Activated CD8-positive, alpha-beta memory T cell treated with anti-CD3 and anti-CD28 coated beads, Interleukin-2, amount 50 U/mL, for 1 hour (primary cell): ENCODE results near the gene WEE1.
"Not testable (repeated sequence)": the region's sequence is repeated elsewhere in the genome, so short reads cannot be mapped to it uniquely, and the experiment has no call there.

ENCODE experiments used
- DNase-seq: peaks from one replicate; pipeline ENCODE4 v3.0.0-alpha.2; 2020; ENCODE audit errors: extremely low read depth

Gene WEE1

DNA sequence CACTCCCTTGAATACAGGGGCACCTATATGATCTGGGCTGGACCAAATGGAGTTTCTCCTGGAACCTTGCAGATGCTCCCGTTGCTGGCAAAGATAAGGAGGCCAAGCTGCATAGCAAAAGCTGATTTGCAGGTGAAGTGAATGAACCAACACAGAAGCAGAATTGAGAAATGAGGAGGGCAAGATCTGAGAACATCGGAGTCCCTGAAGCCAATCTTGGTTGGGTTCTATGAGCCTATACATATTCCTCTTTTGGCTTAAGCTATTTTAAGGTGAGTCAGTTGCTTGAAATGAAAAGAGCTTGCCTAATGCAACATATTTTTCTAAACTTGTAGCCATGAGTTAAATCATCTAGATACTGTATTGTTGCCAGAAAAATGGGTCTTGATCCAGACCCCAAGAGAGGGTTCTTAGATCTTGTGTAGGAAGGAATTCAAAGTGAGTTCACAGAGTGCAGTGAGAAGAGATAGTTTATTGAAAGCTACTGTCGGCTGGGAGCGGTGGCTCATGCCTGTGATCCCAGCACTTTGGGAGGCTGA is 23.5 kb downstream of the WEE1 start:
- DNase-seq, result no peak

DNA sequence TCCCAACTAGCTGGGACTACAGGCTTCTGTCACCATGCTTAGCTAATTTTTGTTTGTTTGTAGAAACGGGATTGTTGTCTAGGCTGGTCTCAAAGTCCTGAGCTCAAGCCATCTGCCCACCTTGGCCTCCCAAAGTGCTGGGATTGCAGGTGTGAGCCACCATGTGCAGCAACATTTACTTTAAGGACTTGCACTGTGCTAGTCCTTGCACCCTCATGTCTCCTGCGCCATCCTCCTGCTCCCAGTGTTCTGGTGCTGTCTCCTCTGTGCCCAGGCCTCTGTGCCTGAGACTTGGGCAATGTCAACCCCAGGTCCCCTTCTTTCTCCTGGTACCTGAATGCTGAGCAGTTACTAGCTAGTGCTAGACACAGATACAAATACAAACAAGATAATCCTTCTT is 26.7 kb downstream of the WEE1 start:
- no peak for DNase-seq

DNA sequence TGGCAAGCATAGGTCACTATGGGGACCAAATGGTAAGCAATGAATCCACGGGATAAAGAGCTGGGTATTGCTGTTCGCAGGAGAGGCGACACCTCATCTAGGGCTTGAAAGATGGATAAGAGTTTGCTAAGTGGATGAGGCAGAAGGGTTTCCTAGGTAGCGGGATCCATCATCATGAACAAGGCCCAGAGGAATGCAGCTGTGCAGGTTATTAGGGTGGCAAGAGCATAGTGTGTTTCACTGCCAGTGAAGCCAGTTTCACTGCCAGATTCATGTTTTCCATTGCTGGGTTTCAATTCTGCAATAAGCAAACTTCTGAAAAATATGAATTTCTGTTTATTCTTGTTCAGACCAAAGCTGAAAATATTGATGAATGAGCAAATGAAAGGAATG is 27.2 kb downstream of the WEE1 start:
- DNase-seq, result no peak

DNA sequence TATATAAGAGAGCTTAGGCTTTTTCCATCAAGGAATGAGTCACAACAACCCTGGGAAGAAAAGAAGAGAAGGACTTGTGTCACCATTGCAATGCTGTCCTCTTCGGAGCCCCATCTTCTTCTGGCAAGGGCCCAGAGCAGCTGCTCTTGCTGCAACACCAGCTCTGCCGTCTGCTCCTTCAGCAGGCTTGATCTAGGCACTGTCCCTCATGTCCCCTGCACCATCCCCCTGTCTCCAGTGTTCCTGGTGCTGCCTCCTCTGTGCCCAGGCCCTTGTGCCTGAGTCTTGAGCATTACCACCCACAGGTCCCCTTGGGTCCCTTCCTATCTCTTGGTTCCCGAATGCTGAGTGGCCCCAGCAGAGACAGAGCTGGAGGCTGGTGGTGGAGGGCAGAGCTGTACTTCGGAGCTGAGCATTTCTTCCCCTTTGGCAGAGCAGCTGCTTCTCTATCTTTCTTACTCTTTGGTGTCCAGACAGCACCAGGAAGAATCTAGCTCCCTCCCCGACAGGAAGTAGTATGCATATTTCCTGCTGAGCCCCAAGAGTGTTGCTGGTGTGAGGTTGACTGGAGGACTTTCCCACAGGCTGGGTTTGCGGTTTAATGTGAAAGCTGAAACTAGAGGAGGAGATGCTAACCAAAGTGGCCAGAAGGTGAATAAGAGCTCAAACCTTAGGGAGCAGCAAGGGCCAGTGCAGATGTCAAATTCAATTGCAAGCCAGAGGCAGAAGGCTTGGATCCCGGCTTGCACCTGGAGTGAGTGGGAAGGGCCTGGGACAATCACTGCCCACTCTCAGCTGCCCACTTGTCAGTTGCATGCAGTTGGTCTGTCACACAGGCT is 27.8 kb downstream of the WEE1 start:
- DNase-seq, result peak; percentile 12

DNA sequence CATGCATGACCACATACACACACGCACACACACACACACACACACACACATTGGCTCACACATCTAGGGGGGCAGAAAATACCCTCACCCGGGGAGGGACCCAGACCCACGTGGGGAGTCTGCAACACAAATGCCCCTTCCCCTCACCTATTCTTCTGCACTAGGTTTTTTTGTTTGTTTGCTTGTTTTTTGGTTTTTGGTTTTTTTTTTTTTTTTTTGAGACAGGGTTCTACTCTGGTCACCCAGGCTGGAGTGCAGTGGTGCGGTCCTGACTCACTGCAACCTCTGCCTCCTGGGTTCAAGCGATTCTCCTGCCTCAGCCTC is 28.4 kb downstream of the WEE1 start:
- no peak for DNase-seq

DNA sequence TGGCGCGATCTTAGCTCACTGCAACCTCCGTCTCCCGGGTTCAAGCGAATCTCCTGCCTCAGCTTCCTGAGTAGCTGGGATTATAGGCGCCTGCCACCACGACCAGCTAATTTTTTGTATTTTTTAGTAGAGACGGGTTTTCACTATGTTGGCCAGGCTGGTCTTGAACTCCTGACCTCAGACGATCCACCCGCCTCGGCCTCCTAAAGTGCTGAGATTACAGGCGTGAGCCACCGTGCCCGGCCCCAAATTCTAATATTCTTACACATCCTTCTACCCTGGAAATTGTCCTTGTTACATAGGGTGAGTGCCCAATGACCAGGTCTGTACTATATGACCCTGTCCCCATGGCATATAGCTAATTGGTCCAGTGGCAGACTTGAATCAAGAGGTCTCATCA is 29.7 kb downstream of the WEE1 start:
- DNase-seq, result not testable (repeated sequence)

DNA sequence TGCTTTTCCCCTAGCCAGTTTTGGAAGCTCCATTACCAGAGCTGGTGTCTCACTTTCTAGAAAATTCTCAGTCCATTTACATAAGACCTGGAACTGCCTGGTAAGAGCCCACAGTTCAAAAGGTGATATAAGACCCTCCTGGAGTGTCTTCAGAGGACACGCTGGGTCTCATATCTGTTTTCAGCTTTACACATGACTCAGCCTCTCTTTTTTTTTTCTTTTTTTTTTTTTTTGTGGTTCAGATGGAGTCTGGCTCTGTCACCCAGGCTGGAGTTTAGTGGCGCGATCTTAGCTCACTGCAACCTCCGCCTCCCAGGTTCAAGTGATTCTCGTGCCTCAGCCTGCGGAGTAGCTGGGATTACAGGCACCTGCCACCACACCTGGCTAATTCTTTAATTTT is 30.7 kb downstream of the WEE1 start:
- DNase-seq, result no peak

DNA sequence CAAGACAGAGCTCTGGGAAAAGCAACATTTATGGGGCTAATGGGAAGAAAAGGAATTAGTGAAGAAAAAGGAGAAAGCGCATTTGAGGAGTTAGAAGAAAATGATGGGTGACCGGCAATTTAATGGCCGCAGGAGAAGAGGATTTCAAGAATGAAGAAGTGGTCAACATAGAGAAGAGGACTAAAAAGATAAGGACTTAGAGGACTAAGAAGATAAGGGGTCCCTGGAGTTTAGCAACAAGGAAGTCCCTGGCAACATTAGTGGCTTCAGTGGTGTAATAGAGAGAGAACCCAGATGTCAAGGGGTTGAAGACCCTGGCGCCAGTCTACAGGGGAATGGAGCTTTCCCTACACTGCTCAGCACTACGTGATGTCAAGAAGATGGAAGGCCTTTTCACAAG is 32.3 kb downstream of the WEE1 start:
- no peak for DNase-seq

DNA sequence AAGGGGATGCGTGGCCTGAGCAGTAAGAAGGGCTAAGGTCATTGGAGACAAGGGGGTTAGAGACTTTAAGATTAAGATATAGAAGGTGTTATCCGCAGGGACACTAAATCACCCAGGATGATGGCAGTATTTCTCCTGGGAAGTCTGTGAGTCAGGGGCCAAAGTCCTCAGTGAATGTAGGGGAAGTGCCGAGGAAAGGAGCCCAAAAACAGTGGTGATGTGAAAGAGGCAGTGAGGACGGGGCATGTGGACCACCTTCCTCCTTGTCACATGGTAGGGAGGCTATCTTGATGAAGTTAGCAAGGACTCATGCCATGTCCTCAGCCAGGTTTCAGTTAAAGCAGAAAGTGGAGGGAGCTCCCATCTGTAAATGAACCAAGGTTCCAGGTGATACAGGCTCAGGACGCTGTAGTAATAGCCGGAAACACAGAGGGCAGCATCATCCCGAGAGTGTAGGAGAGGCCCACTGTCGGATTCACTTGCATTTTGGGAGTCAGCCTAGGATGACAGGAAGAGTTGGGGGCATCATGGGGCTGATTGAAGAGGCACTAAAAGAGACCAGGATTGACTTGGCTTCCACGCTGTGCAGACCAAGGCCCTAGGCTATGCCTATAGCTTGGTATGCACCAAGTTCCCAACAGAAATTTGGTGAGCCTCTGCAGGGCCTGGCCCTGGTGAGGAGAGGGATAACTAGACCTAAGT is 33.5 kb downstream of the WEE1 start:
- DNase-seq, result no peak

DNA sequence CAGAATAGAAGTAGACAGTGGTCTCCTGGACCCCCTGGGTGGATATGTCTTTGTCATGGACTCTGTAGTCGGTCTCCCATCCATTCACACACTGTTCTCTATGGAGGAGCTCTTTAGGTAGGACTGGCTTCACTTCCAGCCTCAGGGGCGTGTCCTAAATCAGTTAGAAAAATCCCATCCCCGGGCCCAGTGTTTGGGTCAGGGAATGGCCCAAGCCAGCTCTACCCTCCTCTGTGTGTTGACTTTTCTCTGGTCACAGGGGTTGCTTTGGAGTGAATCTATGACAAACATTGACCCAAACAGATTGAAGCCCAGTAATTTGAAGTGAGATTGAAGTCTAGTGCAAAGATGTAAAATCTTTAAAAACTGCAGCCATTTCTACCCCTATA is 34.0 kb downstream of the WEE1 start:
- DNase-seq, result no peak

DNA sequence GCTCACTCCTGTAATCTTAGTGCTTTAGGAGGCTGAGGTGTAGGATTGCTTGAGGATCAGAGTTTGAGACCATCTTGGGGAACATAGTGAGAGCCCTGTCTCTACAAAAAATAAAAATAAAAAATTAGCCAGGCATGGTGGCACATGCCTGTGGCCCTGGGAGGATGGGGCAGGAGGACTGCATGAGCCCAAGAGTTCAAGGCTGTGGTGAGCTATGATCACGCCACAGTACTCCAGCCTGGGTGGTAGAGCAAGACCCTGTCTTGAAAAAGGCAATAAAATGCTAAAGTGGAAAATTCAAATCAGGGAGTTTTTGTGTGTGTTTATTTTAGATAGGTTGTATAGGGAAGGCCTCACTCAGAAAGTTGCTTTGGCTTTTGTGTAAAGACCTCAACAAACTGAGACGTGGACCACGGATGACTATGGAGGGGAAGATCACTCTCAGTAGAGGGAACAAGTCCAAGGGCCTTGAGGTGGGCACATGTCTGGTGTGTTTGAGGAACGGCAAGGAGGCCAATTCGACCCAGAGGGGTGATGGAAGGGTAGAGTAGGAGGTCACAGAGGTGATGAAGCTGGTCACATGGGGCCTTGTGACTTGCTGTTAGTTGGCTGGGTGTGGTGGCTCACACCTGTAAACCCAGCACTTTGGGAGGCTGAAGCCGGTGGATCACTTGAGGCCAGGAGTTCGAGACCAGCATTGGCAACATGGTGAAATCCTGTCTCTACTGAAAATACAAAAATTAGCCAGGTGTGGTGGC is 35.7 kb downstream of the WEE1 start:
- no peak for DNase-seq

DNA sequence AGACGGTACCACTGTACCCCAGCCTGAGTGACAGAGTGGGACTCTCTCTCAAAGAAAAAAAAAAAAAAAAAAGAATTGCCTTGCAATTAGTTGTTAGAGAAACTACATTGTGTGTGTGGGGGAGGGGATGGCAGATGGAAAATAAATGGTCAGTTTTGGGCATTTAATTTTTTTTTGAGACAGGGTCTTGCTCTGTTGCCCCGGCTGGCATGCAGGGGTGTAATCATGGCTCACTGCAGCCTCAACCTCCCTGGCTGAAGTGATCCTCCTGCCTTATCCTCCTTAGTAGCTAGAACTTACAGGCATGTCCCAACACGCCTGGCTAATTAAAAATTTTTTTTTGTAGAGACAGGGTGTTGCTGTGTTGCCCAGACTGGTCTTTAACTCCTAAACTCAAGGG is 36.4 kb downstream of the WEE1 start:
- no peak for DNase-seq

DNA sequence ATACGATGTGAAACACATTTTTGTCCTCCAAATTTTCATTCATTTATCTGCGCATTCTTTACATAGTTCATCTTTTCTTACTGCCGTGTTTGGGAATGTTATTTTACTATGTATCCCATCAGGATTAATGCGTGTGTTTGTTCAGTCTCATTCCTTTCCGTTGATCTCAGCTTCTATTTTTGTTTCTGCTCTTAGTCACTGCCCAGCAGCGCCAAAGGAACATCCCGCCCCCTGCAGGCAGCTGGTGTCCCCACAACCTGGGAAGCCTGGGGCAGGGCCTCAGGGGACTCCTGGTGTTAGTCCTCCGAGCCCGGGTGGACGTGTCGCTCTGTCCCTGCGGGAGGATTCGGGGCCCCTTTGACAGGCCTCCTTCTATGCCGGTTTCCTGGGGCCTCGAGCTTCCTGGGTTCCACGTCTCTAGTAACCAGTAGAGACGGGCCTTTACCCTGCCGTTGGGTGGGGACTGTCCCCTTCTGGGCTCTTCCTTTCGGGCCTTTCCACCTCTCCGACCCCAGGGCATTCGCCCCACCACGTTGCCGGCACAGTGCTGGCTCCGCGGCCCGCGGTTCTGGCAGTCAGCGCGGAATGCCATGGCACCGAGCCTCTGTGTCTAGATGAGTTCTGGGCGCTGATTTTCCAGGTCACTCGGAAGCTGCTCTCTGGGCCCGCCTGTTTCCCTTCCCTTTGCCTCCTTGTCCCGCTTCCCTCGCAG is 39.8 kb downstream of the WEE1 start:
- peak; percentile 54 for DNase-seq

DNA sequence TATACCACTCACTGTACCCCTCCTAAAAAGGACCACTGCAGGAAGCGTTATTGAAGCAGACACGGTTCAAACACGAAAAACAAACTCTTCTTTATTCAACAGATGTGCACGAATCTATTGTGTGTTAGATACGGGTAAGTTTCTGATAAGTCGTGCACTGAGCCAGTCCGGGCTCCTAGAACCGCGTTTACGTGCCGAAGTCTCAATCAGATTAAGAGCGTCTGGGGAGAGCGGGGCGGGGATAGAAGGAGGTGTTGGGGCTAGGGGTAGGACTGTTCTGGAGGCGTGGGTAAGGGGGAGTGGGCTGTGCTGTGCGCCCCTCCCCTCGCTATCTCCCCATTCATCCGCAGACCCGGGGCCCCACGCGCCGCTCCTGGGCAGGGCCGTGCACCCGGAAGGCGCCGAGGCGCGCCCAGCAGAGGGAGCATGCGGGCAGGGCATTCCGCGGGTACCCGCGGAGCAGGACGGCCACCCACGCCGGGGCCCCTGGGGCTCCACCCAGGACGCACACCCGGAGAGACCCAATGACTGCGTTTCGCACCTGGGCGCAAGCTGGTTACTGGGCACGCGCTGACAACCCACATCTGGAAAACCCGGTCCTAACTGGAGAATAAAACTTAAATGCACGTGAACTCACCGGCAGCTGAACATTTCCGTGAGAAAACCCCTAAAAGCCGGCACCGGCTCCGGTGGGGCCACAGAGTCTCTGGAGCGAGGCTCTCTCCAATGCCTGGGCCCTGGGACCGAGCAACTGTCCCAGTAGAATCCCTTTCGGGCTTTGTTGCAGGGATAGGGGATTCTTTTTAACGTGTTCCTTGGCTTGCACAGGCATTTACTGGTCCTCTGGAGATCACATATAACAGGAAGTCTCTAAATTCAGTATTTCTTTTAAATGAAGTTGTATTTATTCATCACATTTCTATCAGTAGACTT is 40.6 kb downstream of the WEE1 start:
- DNase-seq, result peak; percentile 50

DNA sequence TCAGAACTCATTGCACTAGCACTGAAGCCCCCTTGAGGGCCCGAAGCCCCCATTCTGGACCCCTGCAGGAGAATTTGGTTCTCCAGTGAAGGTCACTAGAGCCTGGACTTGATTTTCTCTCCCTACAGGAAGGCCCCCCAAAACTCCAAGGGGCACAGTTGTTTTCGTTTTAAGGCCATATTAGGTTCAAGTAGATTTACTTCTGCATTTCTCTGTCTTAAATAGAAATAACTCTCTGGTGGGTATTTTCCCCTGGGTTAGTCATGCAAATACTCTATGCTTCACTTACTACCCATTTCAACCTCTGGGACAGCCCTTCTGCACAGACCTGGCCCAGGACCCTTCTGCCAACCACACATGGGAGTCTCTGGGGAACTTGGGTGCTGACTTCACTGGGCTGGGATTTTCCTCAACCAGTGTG is 41.6 kb downstream of the WEE1 start:
- DNase-seq, result no peak

DNA sequence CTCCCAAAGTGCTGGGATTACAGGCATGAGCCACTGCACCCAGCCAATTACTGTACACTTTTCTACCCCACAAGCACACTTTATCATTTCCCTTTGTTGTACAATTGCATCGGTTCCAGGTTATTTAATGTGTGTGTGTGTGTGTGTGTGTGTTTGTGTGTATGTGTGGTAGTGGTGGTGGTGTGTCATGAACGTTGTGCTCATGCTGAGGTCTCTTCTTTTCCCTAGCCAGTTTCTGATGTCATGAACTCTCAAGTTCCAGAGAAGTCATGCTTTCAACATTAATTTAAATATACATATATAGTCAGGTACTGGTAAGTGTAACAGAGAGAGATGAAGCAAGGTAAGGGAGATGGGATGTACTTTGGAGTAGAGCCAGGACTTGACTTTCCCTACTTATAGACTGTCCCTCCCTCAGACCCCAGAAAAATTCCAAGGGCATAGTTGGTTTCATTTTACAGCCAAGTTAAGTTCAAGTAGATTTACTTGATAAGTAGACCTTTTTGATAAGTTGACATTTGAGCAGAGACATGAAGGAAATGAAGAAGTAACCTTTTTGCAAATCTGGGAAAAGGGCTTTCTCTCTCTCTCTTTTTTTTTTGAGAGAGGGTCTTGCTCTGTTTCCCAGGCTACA is 42.7 kb downstream of the WEE1 start:
- no peak for DNase-seq

DNA sequence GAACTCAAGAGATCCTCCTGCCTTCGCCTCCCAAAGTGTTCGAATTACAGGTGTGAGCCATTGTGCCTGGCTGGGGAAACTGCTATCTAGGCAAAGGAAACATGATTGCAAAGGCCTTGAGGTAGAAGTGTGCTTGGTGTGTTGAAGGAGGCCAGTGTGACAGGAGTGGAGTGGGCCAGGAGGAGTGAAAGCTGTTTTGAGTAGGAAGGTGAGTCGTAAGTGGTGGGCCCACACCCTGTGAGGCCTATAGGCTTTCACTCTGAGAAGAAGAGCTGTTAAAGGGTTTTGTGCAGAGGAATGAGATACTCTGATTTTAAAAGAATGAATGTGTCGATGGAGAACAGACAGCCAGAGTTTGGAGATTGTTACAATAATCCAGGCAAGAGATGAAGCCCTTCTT is 43.4 kb downstream of the WEE1 start:
- DNase-seq, result no peak

DNA sequence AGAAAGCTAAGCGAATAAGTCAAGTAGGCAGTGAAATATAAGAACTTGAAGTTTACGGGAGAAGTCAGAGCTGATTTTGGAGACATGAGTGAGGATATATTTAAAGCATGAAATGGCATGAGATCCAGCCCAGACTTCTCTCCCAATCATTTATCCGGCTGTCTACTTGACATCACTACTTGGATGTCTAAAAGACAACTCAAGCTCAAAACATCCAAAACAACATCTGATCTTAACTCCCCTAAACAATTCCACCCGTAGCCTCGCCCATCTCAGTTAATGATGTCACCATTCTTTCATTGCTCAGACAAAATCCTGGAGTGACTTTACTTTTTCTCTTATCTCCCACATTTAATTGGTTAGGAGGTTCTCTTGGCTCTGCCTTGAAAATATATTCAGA is 44.5 kb downstream of the WEE1 start:
- no peak for DNase-seq

DNA sequence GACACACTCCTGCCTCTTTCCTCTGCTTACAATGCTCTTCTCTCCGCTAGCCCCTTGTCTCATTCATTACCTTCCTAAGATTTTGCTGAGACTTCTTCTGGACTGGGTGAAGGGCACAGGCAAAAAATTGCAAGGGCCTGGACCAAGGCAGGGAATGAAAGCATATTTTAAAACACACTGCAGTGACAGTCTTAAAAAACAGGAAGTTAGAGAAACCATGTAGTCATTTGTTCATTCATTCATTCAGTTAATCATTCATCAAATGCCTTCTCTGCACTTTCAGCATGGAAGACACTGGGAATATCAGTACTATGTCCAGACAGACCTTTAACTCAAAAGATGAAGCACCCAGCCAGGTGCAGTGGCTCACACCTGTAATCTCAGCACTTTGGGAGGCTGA is 45.5 kb downstream of the WEE1 start:
- no peak for DNase-seq

DNA sequence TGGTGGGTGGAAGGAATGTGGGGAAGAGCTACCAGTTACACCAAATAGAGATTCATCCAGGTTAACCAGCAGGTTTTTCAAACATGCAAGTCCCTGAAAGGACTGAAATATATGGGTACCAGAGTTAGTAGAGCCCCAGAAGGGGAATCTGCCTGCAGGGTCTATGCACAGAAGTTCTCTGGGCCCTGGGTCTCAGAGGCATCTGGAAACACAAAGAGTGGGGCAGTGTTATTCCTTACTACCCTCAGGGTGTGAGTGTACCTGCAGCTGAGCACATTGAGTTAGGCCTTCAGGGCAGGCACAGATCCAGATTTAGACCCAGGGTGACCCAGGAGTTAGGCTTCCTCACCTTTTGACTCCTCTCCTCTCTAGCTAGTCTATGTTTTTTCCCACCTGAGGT is 46.5 kb downstream of the WEE1 start:
- DNase-seq, result no peak
